DMS53 treated with DMSO at 0.1 percent for 48 hours (cell line): ENCODE results near the gene HUNK.

ENCODE experiments used
- DNase-seq: peaks from one replicate; lab custom pipeline; 2025; ENCODE audit not compliant: unreplicated experiment; lab: John Stamatoyannopoulos, UW

The HUNK gene

GRCh38 chr21:31895077-31895835, 22.4 kb downstream of the HUNK start:
- DNase-seq: no peak

DNA sequence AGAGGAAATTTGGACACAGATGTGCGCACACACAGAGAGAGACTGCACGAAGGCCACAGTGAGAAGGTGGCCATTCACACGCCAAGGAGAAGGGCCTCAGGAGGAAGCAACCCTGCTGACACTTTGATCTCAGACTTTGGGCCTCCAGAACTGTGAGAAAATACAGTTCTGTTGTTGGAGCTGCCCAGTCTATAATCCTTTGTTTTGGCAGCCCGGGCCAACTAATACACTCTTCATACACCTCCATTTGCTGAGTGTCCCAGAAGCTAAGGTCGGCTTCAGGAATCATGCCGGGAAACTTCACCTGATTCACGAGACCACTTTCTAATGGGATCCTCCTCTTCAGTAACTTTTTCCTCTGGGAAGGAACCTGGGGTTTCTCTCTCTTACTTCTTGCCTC, 23.2 kb downstream of the HUNK start:
- DNase-seq: no peak

DNA sequence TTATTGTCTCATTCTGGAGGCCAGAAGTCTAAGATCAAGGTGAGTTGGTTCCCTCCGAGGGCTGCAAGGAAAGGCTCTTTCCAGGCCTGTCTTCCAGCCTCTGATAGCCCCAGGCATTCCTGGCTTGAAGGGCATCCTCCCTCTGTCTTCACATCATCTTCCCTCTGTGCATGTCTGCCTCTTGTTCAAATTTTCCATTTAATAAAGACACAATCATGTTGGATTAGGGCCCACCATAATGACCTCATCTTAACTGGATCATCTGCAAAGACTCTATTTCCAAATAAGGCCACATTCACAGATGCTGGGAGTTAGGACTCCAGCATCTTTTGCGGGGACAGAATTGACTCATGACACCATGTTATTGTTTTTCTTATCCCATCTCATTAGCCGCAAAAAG, 24.5 kb downstream of the HUNK start:
- DNase-seq: no peak

GRCh38 chr21:31898933-31899630, 26.3 kb downstream of the HUNK start:
- no peak for DNase-seq

GRCh38 chr21:31900121-31900895, 27.5 kb downstream of the HUNK start:
- DNase-seq: no peak

DNA sequence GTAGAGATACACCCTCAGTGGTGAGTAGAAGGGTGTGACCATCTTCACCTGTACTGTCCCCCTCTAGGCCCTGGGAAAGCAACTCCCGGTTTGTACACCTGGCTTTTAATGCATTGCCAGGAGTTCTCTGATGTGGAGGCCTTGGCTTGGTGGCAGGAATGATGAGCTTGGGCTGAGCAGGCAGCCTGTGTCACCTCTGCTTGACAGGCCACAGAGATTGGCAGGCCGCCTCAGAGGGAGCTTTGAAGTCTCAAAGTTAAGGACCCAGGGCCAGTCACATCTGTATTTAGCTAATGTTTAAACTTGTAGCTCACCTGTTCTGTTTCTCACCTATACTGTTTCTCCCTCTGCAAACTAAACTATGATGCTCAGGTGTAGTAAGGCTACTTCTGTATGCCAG, 28.5 kb downstream of the HUNK start:
- DNase-seq: no peak

DNA sequence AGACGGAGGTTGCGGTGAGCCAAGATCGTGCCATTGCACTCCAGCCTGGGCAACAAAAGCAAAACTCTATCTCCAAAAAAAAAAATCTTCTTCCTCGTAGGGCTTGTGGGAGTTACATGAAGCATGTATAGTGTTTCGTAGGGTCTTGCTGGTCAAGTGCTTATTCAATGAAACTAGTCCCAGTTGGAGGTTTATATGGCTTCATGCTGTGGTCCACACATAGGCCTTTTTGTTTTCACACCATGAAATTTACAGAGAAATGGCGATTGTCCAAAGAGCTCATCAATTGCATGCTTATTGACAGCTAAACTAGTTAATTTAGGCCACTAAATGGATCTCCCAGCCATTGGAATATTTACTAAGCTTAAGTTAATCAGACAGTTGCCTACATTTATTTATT, 29.6 kb downstream of the HUNK start:
- no peak for DNase-seq

- no peak for DNase-seq
Observed at GRCh38 chr21:31903896-31904295, 31.1 kb downstream of the HUNK start.

- no peak for DNase-seq
Observed at GRCh38 chr21:31905503-31906451, 33.0 kb downstream of the HUNK start.

- no peak for DNase-seq
Observed at GRCh38 chr21:31908106-31909031, 35.5 kb downstream of the HUNK start.

DNA sequence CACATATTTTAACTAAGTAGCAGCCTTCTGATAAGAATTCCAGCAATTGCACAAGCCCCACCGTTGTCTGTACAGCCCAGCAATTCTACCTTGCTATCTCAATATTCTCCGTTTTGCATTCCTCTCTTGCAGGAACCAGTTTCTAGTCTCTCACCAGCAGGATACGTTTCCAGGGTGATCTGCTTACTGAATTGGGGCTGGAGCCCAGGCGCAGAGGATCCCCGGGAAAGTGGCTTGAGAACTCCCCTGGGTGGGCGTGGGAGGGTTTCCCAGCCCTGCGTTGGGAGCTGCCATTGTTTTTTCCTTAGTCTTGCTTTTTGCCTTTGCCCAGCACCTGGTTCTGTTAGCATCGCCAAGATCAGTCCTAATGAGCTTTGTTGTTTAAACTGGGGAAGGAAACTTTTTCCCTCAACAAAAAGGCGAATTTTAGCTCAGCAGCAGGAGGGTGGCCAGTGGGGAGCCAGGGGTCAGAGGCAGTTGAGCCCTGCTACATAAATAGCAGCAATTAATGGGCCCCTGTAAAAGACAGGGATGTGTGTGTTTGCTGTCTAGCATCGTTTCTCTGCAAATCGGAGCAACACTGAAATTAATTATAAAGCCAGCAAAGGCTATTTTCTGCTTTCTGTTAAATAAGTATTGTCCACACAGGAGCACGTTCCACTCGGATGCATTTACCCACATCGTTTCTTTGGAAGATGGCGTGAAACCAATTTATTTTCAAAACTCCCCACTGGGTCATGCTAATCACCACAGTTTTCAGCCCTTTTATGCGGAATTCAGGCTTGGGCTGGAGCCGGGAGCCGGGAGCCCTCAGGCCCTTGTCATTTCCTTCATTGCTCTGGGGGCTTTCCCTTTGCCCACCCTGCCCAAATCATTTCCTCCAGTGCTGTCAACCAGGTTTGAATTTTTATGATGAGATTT, 36.6 kb downstream of the HUNK start:
- no peak for DNase-seq

DNA sequence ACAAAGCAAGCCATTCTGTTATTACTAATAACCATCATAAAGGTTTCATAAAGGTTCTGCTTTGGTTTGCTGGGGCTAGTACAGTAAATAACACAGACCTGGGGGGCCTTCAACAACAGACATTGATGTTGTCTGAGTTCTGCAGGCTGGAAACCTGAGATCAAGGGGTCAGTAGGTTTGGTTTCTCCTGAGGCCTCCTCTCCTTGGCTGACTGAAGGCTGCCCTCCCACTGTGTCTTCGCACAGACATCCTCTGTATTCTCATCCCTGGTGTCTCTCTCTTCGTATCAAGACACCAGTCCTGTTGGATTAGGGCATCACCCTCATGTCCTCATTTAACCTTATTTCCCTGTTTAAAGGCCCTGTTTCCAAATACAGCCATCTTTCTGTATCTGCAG, 37.3 kb downstream of the HUNK start:
- DNase-seq: no peak

DNA sequence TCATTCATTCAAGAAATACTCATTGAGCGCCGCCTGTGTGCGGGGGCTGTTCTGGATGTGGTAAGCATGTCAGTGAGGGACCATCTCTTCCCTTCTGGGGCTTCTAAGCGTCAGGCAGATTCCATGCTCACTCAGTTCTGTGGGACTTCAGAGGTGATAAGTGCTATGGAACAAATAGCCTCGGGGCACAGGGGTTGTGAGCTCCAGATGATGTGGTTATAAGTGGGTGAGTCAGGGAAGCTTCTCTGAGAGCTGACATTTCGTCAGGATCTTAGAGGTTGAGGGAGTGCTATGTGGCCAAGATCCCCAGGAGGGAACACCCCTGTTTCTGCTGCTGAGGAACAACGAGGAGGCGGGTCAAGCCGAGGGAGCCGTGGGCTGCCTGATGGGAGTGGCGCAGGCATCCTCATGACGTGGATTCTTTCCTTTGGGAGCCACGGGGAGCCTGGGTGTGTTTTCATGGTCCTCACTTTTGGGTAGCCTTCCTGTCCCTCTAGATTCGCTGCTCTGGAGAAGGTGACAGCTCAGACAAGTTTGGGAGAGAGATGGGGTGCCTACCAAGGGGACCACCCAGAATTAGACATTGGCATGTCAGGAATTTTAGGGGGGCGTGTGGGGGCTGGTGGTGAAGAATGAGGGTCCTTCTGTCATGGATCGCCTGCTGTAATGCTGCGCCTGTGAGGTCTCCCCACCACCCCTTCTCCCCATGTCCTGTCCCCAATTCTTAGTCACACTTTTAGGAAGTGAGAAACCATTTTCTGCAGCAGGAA, 38.5 kb downstream of the HUNK start:
- DNase-seq: no peak

- DNase-seq: no peak
Observed at GRCh38 chr21:31912501-31912900, 39.7 kb downstream of the HUNK start.

GRCh38 chr21:31913182-31913608, 40.4 kb downstream of the HUNK start:
- DNase-seq: no peak

- DNase-seq: no peak
Observed at GRCh38 chr21:31914472-31914871, 41.7 kb downstream of the HUNK start.

GRCh38 chr21:31915566-31915965, 42.7 kb downstream of the HUNK start:
- peak; percentile 48 for DNase-seq

DNA sequence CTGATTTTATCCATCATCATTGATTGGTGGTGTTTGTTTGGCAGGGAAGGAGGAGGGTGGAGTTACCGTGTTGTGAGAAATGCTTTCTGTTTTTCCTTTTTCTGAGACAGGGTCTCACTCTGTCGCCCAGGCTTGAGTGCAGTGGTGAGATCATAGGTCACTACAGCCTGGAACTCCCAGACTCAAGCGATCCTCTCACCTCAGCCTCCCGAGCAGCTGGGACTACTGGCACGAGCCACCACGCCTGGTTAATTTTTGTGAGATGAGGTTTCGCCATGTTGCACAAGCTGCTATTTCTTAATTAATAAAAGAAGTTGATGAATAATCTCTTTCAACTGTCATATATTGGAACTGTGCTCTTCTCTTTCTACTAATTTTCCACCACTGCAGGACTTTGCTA, 44.3 kb downstream of the HUNK start:
- no peak for DNase-seq
